CD1c-positive myeloid dendritic cell (primary cell): ENCODE measurements around the gene OSBPL7.

Experiments
- DNase-seq: peaks from one replicate; pipeline ENCODE4 v3.0.0-alpha.2; 2016; ENCODE audit errors: extremely low spot score

The OSBPL7 gene

GRCh38 chr17:47823519-47823918, 1.9 kb upstream of the OSBPL7 start:
- DNase-seq = no peak

- no peak for DNase-seq
Measured at GRCh38 chr17:47822785-47823184, 1.2 kb upstream of the OSBPL7 start.

- no peak for DNase-seq
Measured at GRCh38 chr17:47821031-47821423, 567 bp downstream of the OSBPL7 start.

- no peak for DNase-seq
Measured at GRCh38 chr17:47820033-47820789, 1.4 kb downstream of the OSBPL7 start.

- DNase-seq = no peak
Measured at GRCh38 chr17:47819475-47819874, 2.1 kb downstream of the OSBPL7 start.

- no peak for DNase-seq
Measured at GRCh38 chr17:47818002-47818695, 3.4 kb downstream of the OSBPL7 start.

- DNase-seq = no peak
Measured at GRCh38 chr17:47816947-47817346, 4.6 kb downstream of the OSBPL7 start.

- DNase-seq = no peak
Measured at GRCh38 chr17:47816111-47816735, 5.4 kb downstream of the OSBPL7 start.

- DNase-seq = no peak
Measured at GRCh38 chr17:47815106-47815918, 6.3 kb downstream of the OSBPL7 start.

GRCh38 chr17:47813512-47814031, 8.0 kb downstream of the OSBPL7 start:
- DNase-seq = no peak

DNA sequence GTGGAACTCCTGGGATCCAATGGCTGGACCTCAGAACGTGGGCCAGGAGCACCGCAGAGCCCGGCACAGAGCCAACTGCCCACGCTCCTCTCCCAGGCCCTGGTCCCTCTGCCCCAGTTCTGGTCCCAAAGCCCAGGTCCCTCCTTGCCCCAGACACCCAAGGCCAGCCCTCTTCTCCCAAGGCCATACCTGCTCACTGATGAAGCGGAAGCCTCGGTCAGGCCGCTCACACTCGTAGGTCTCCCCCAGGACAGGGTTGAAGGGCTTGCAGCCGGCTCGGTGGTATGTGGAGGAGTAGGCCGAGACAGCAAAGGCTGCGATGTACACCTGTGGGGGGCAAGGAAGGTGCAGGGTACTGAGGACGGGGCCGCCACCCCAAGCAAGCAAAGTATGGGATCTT, 8.5 kb downstream of the OSBPL7 start:
- no peak for DNase-seq

DNA sequence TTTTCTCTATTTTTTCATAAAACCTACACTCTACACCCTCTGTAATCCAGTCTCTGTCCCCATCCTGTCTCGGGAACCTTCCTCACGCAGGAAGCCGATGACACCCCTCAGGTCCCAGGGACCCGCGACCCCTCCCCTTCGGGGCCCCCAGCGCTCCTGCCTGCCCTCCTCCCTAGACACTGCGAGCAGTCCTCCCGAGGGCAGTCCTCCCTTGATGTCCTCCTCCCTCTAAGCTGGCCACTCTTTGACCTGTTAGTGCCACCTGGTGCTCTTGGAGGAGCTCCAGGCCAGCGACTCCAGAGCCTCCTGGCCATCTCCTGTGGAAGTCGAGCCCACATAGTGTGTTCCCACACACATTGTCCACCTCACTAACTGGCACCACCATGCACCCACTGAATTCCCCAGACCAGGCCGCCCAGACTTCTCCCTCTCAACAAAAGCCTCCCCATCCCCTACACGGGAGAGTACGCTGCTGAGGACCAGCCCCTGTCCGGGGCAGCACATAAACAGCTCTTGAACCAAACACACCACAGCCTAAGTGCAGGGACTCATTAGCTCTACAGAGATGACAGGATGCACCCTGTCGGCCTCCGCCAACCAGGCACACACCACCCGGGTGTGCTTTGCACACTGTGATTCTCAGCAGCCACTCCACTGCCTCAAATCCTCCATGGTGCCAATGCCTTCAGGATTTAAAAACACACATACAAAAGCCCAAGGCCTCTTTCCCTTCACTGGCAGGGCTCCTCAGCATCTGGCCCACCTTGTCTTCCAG, 9.3 kb downstream of the OSBPL7 start:
- no peak for DNase-seq

DNA sequence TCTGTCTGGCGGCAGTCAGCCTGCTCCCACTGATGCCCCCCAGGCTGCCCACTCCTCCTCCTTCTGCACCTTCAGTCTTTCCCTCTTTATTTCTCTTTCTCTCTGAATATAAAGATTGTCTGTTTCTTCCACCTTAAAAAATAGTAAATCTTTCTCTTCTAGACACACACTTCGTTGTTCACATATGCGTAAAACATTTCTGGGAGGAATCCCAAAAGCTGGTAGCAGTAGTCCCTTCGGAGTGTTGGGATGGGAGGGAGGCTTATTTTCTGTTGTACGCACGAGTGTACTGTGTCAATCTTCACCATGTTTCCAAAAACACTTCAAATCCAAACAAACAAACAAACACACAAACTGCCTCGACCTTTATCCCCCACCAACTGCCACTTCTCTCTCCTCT, 9.9 kb downstream of the OSBPL7 start:
- DNase-seq = no peak

DNA sequence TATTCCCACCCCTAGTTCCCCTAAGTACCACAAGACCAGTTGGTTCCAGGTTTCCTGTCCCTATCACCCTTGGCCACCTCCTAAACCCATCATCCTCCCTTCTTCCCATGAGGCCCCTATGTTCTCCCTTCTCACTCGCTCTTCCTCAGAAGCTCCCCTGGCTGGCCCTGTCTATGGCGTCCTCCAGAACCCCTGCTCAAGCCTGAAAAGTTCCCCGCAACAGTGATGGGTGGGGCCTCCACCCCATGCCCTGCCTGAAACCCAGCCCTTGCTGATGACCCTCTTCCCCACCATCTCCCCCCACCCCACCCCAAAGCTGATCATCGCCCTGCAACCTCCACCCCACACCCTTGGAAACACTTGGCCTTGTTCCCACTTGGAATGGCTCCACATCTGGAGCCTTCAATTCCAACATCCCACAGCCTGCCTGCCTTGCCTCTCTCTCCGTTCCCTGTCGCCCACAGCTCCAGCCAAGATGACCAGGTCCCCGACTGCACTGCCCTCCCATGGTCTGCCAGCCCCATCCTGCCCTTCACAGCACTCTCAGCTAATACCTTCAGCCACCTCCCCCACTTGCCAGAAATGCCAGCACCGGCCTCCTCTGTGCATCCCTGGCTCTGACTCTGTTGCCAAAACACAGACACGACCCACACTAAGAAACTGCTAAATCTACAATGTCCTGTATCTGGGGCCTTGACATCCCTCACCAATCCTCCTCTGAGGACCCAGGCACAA, 10.5 kb downstream of the OSBPL7 start:
- DNase-seq = no peak

DNA sequence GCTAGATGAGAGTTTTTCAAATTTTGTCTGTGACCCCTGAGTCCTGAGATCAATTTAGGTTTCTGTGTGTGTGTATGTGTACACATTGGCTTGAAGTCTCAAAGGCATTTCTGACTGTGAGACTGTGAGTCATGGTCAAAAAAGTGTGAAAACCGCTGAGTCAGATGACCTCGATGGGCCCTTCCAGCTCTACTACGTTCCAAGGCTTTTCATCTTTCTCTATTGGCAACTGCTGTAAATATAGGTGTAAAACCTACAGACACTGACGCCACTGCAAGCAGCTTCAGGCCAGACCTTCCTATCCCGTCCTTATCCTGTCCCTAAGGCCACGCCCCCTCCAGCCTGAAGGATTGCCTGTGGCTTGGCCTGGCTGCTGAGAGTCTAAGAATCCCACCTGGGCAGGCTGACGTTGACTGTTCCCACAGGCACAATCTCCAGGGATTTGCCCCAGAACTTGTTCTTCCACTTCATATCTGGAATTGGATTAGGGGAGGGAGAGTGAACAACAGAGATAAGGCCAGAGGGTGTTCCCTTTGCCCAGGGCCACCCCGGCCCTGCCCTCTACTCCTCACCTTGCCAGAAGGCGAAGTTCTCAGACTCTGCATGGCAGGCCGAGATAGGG, 11.3 kb downstream of the OSBPL7 start:
- no peak for DNase-seq

DNA sequence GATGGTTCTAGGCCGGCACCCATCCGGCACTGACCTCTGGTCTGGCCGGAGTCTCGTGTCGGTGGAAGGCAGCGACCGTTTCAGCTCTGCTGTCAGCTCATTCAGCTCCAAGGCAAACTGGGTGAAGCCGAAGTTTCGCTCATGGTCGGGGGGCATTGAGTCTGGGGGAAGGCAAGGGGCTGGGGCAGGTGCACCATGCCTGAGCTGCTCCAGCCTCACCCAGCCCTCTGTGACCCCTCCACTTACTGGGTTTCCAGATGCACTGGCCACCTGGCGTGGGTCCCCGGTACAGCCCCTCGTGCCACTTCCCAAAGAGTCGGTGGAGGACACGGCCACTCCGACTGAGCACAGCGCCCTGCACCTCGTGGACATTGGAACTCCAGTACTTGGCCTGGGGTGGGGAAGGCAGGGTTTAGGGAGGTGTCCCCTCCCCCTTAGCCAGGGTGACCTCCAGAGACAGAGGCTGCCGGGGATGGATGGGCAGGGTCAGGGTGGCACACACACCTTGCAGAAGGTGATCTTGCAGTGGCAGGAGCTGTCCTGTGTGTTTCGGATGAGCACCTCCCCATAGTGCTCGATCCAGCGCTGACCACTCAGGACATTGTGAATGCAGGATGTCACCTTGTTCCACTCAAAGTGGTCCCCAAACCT, 12.6 kb downstream of the OSBPL7 start:
- DNase-seq = no peak

- DNase-seq = no peak
Measured at GRCh38 chr17:47808036-47808829, 13.4 kb downstream of the OSBPL7 start.

- no peak for DNase-seq
Measured at GRCh38 chr17:47807421-47807820, 14.2 kb downstream of the OSBPL7 start.

- no peak for DNase-seq
Measured at GRCh38 chr17:47806913-47807255, 14.7 kb downstream of the OSBPL7 start.
